SIG-M5 (cell line): Measurements from ENCODE around the gene SLC22A8.
"Not testable (repeated sequence)": the region's sequence is repeated elsewhere in the genome, so short reads cannot be mapped to it uniquely, and the experiment has no call there.

Source experiments
- DNase-seq: peaks from one replicate; lab custom pipeline; 2025; lab: John Stamatoyannopoulos, UW

The SLC22A8 gene

GRCh38 chr11:63015521-63016215 lies at the start of gene SLC22A8:
SLC22A8 (minus strand) TSS chr11:63015841; CDS start chr11:63014958, 883 bp downstream.
- no peak for DNase-seq

GRCh38 chr11:63046203-63046602 lies 30.6 kb upstream of the SLC22A8 start:
- not testable (repeated sequence) for DNase-seq

GRCh38 chr11:63042596-63042995 lies 27.0 kb upstream of the SLC22A8 start:
- no peak for DNase-seq

GRCh38 chr11:63032457-63032856 lies 16.8 kb upstream of the SLC22A8 start:
- no peak for DNase-seq

- DNase-seq, result peak; percentile 6
Measured at GRCh38 chr11:63023841-63024648, 8.4 kb upstream of the SLC22A8 start.

GRCh38 chr11:63023222-63023814 lies 7.7 kb upstream of the SLC22A8 start:
- no peak for DNase-seq

GRCh38 chr11:63022441-63022840 lies 6.8 kb upstream of the SLC22A8 start:
- no peak for DNase-seq

GRCh38 chr11:63020671-63021291 lies 5.1 kb upstream of the SLC22A8 start:
- no peak for DNase-seq

- no peak for DNase-seq
Measured at GRCh38 chr11:63019506-63019905, 3.9 kb upstream of the SLC22A8 start.

- DNase-seq, result no peak
Measured at GRCh38 chr11:63017306-63017974, 1.8 kb upstream of the SLC22A8 start.

- no peak for DNase-seq
Measured at GRCh38 chr11:63014408-63015055, 1.1 kb downstream of the SLC22A8 start.

GRCh38 chr11:63012839-63013238 lies 2.8 kb downstream of the SLC22A8 start:
- DNase-seq, result no peak

- no peak for DNase-seq
Measured at GRCh38 chr11:63012430-63012829, 3.2 kb downstream of the SLC22A8 start.

GRCh38 chr11:63010934-63011439 lies 4.7 kb downstream of the SLC22A8 start:
- no peak for DNase-seq

GRCh38 chr11:63007920-63008319 lies 7.7 kb downstream of the SLC22A8 start:
- no peak for DNase-seq

GRCh38 chr11:63001456-63001855 lies 14.2 kb downstream of the SLC22A8 start:
- DNase-seq, result no peak

GRCh38 chr11:62999649-63000048 lies 16.0 kb downstream of the SLC22A8 start:
- DNase-seq, result no peak

GRCh38 chr11:62999156-62999555 lies 16.5 kb downstream of the SLC22A8 start:
- no peak for DNase-seq

GRCh38 chr11:62996271-62996670 lies 19.4 kb downstream of the SLC22A8 start:
- no peak for DNase-seq

GRCh38 chr11:62994775-62995174 lies 20.9 kb downstream of the SLC22A8 start:
- no peak for DNase-seq

- no peak for DNase-seq
Measured at GRCh38 chr11:62988276-62988675, 27.4 kb downstream of the SLC22A8 start.
